HepG2 (cell line): ENCODE data around the gene LAMB3. TPM values are rescaled to one million over a fixed set of nuclear protein-coding genes. Genes with fewer than 3 reads are reported as not detected.

ENCODE experiments used
- ATAC-seq: fragments of 200-7000 bp; cut with Tn5 transposase; 3 replicates; pipeline ENCODE4 v1.9.1; 2020; ENCODE audit warnings: mild to moderate bottlenecking, moderate library complexity
- BruUV-seq: library from RNA; stranded (reverse); fragments of 400-500 nt; replicated peaks from 2 replicates; lab custom pipeline; 2021; lab: Mats Ljungman, UMichigan
- CTCF ChIA-PET: fragments of 300-600 bp; formaldehyde crosslinking; extraction: SDS; loops from one replicate; lab custom pipeline; 2021; ENCODE audit warnings: low total read pairs, inconsistent platforms, low intra/inter-chr PET ratio; lab: Yijun Ruan, JAX
- POLR2A ChIA-PET: fragments of 350-600 bp; sonication (Branson Sonifier 250); formaldehyde crosslinking; loops from one replicate; lab custom pipeline; 2020; ENCODE audit warnings: antibody characterized with exemption, inconsistent platforms; lab: Yijun Ruan, JAX
- DNase-seq: peaks from one replicate; pipeline ENCODE4 v3.0.0-alpha.2; 2015; ENCODE audit warnings: low spot score
- FAIRE-seq: peaks from 3 replicates; lab custom pipeline; 2011; peaks lifted over from hg19 to GRCh38; lab: Jason Lieb, UNC
- H2AFZ ChIP-seq: one replicate; pipeline ENCODE4 v1.6.1; 2011; ENCODE audit warnings: low read length, inconsistent platforms
- H3K27ac ChIP-seq: fragments of 300-600 bp; 3 replicates; pipeline ENCODE4 v1.8.0; 2011; ENCODE audit warnings: mixed run types, mild to moderate bottlenecking, mixed read lengths, low read length, inconsistent platforms; ENCODE audit not compliant: insufficient read depth; ENCODE audit errors: extremely low read length
- H3K27me3 ChIP-seq, 2 experiments: fragments of 200-600 bp in 1 of 2; 2 replicates in 1 of 2; 3 replicates in 1 of 2; pipeline versions ENCODE4 v1.6.0 to v1.8.0; 2011; ENCODE audit warnings: low read length in 2 of 2, mild to moderate bottlenecking in 2 of 2, moderate library complexity in 2 of 2, inconsistent platforms in 1 of 2; ENCODE audit not compliant: insufficient read depth in 2 of 2, control insufficient read depth in 1 of 2
- H3K36me3 ChIP-seq, 2 experiments: fragments of 200-600 bp in 1 of 2; replicated peaks in 1 of 2; 2 replicates in 1 of 2; 3 replicates in 1 of 2; pipeline versions ENCODE4 v1.5.1 to v1.8.0; 2011; ENCODE audit warnings: low read length in 2 of 2, inconsistent platforms in 1 of 2; ENCODE audit not compliant: insufficient read depth in 2 of 2, control insufficient read depth in 1 of 2
- H3K4me1 ChIP-seq: 2 replicates; pipeline ENCODE4 v1.5.1; 2012; ENCODE audit warnings: low read length, inconsistent platforms; ENCODE audit not compliant: insufficient read depth
- H3K4me2 ChIP-seq: 2 replicates; pipeline ENCODE4 v1.6.0; 2011; ENCODE audit warnings: low read depth, low read length, inconsistent platforms
- H3K4me3 ChIP-seq, 3 experiments: fragments of 200-600 bp in 1 of 3; sonication (generic), shearing (Covaris generic) in 1 of 3; replicated peaks in 1 of 3; 2 replicates each; pipeline ENCODE4 v1.5.1; 2011 to 2016; ENCODE audit warnings: low read length in 3 of 3, inconsistent platforms in 2 of 3, low read depth in 2 of 3, mild to moderate bottlenecking in 2 of 3, control low read depth in 1 of 3, mixed read lengths in 1 of 3; ENCODE audit not compliant: insufficient read depth in 1 of 3
- H3K79me2 ChIP-seq: one replicate; pipeline ENCODE4 v1.6.1; 2011; ENCODE audit warnings: low read length, inconsistent platforms; ENCODE audit not compliant: insufficient read depth
- H3K9ac ChIP-seq: 2 replicates; pipeline ENCODE4 v1.6.0; 2011; ENCODE audit warnings: mild to moderate bottlenecking, low read depth, low read length, inconsistent platforms; ENCODE audit not compliant: insufficient read depth
- H3K9me3 ChIP-seq: 2 replicates; pipeline ENCODE4 v1.5.1; 2012; ENCODE audit warnings: mild to moderate bottlenecking, low read length
- H4K20me1 ChIP-seq: 2 replicates; pipeline ENCODE4 v1.6.0; 2011; ENCODE audit warnings: inconsistent platforms, mild to moderate bottlenecking, low read length, moderate library complexity; ENCODE audit not compliant: insufficient read depth
- BORCS8-MEF2B ChIP-seq: sonication (generic); formaldehyde crosslinking; IDR thresholded peaks from 2 replicates; pipeline ENCODE4 v1.8.0; 2022; ENCODE audit warnings: mild to moderate bottlenecking, missing genetic modification reagents
- CHD4 ChIP-seq: fragments of 200-600 bp; sonication (generic); IDR thresholded peaks from 2 replicates; pipeline ENCODE4 v1.7.0; 2017; ENCODE audit warnings: mild to moderate bottlenecking, low read length, borderline replicate concordance
- FOXJ3 ChIP-seq: sonication (generic); formaldehyde crosslinking; IDR thresholded peaks from 2 replicates; pipeline ENCODE4 v1.4.0; 2020; ENCODE audit warnings: missing genetic modification reagents, mild to moderate bottlenecking, borderline replicate concordance
- KAT7 ChIP-seq: IDR thresholded peaks from 2 replicates; pipeline ENCODE4 v1.6.1; 2018; ENCODE audit warnings: borderline replicate concordance, missing compliant biosample characterization
- PITX1 ChIP-seq: sonication (generic); formaldehyde crosslinking; IDR thresholded peaks from 2 replicates; pipeline ENCODE4 v1.5.1; 2020; ENCODE audit warnings: mild to moderate bottlenecking, missing genetic modification reagents
- SSRP1 ChIP-seq: IDR thresholded peaks from 2 replicates; pipeline ENCODE4 v1.6.1; 2016; ENCODE audit warnings: control low read depth
- ZFP1 ChIP-seq: IDR thresholded peaks from 2 replicates; pipeline ENCODE4 v1.6.1; 2016
- ZNF737 ChIP-seq: sonication (generic); formaldehyde crosslinking; IDR thresholded peaks from 2 replicates; pipeline ENCODE4 v1.5.0; 2020; ENCODE audit warnings: missing genetic modification reagents, mild to moderate bottlenecking, borderline replicate concordance
- WGBS: methylation state at CpG from one replicate; pipeline ENCODE4 v1.1.6; 2017; ENCODE audit warnings: low lambda C conversion rate; 5-methylcytosine and 5-hydroxymethylcytosine counted together
- in situ Hi-C: cut with HindIII; loops from 2 replicates; pipeline ENCODE4 v1.10.0; 2017; ENCODE audit warnings: low pct_unique_long_range_greater_than_20kb; ENCODE audit not compliant: extremely low pct_ligation_motif_present
- intact Hi-C: fragments of 100-400 bp; cut with micrococcal nuclease; formaldehyde crosslinking; loops from one replicate; pipeline ENCODE4 v1.10.0; 2022; ENCODE audit not compliant: unreplicated experiment
- polyA plus RNA-seq, 8 experiments: library from polyadenylated mRNA; depleted of rRNA in 3 of 8; stranded (reverse) in 7 of 8; unstranded in 1 of 8; fragments of >200 nt; fragmentation: Illumina TruSeq in 4 of 8; extraction: Trizol in 4 of 8; gene quantifications; 2 replicates each; pipeline versions ENCODE4 v1.2.1 to v1.2.3, GENCODE V29; 2011 to 2016; ENCODE audit warnings: low read depth in 4 of 8, missing spikeins in 1 of 8, mixed read lengths in 1 of 8; ENCODE audit not compliant: insufficient read depth in 1 of 8
- total RNA-seq, 5 experiments: library from RNA; depleted of rRNA; stranded (reverse); fragments of >200 nt; fragmentation: Illumina TruSeq; extraction: Trizol; gene quantifications; 2 replicates each; pipeline ENCODE4 v1.2.3, GENCODE V29; 2016; ENCODE audit warnings: low read depth in 1 of 5
- TF ChIP-seq, protein P1 (sequence below): IDR thresholded peaks from 2 replicates; pipeline ENCODE4 v1.6.1; 2018; ENCODE audit warnings: missing genetic modification reagents
- TF ChIP-seq, protein P2 (sequence below): sonication (generic); formaldehyde crosslinking; IDR thresholded peaks from 2 replicates; pipeline ENCODE4 v1.4.0; 2020; ENCODE audit warnings: missing genetic modification reagents, borderline replicate concordance
- TF ChIP-seq, protein P3 (sequence below): sonication (generic); formaldehyde crosslinking; IDR thresholded peaks from 2 replicates; pipeline ENCODE4 v1.5.0; 2020; ENCODE audit warnings: mild to moderate bottlenecking, missing genetic modification reagents, borderline replicate concordance

Gene LAMB3
- total and polyA plus RNA-seq, 2 of the 13 experiments (the other 11 are each of a cell fraction or from before 2014, with no cell fraction given) = 0.18 to 0.24 TPM

DNA sequence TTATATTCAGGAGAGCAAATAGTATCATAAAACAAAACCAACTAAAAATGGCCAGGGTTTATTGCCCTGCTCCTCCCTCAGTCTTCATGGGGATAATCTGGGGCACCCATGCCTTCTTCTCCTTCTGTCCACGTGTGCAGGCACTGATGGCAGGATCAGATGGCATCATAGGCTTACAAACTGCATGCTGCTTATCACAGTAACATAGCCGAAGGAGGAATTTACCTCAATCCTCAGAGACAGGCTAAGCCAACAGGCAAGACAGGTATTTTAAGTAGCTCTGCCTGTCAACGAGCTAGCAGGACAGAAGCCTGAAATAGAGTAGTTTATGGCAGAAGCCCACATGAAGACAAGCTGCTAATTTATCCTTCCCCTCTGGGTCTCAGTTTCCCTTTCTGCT lies 9.4 kb downstream of the LAMB3 start:
- ATAC-seq (no peak), FAIRE-seq (no peak), DNase-seq (no peak)
- 0% methylated on average over 2 of the region's 3 CpGs for WGBS
- Histone ChIP-seq H3K4me2 (no peak overlapping the region), H4K20me1 (no peaks in the 10 kb centered on the region), H3K27ac (no peak overlapping the region), H3K4me3 (no peak overlapping the region), H3K4me1 (no peaks in the 10 kb centered on the region), H3K79me2 (no peaks in the 10 kb centered on the region), H3K27me3 (no peaks in the 10 kb centered on the region; a peak in 1 of 5 replicates), H3K9ac (no peak overlapping the region), H2AFZ (no peak overlapping the region), H3K9me3 (no peaks in the 10 kb centered on the region), H3K36me3 (no peaks in the 10 kb centered on the region)
- intact Hi-C loops (no loop called here), in situ Hi-C loops (no loop called here)
- ChIA-PET POLR2A (no interaction called here), CTCF (no interaction called here)
- BruUV-seq = no TSS peak
- no peak for TF ChIP-seq SSRP1 (CRISPR knock-in tag)
- TF ChIP-seq BORCS8-MEF2B (CRISPR knock-in tag) = no peak
- TF ChIP-seq, protein P1, sequence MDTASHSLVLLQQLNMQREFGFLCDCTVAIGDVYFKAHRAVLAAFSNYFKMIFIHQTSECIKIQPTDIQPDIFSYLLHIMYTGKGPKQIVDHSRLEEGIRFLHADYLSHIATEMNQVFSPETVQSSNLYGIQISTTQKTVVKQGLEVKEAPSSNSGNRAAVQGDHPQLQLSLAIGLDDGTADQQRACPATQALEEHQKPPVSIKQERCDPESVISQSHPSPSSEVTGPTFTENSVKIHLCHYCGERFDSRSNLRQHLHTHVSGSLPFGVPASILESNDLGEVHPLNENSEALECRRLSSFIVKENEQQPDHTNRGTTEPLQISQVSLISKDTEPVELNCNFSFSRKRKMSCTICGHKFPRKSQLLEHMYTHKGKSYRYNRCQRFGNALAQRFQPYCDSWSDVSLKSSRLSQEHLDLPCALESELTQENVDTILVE (CRISPR knock-in tag) = no peak
- TF ChIP-seq, protein P2, sequence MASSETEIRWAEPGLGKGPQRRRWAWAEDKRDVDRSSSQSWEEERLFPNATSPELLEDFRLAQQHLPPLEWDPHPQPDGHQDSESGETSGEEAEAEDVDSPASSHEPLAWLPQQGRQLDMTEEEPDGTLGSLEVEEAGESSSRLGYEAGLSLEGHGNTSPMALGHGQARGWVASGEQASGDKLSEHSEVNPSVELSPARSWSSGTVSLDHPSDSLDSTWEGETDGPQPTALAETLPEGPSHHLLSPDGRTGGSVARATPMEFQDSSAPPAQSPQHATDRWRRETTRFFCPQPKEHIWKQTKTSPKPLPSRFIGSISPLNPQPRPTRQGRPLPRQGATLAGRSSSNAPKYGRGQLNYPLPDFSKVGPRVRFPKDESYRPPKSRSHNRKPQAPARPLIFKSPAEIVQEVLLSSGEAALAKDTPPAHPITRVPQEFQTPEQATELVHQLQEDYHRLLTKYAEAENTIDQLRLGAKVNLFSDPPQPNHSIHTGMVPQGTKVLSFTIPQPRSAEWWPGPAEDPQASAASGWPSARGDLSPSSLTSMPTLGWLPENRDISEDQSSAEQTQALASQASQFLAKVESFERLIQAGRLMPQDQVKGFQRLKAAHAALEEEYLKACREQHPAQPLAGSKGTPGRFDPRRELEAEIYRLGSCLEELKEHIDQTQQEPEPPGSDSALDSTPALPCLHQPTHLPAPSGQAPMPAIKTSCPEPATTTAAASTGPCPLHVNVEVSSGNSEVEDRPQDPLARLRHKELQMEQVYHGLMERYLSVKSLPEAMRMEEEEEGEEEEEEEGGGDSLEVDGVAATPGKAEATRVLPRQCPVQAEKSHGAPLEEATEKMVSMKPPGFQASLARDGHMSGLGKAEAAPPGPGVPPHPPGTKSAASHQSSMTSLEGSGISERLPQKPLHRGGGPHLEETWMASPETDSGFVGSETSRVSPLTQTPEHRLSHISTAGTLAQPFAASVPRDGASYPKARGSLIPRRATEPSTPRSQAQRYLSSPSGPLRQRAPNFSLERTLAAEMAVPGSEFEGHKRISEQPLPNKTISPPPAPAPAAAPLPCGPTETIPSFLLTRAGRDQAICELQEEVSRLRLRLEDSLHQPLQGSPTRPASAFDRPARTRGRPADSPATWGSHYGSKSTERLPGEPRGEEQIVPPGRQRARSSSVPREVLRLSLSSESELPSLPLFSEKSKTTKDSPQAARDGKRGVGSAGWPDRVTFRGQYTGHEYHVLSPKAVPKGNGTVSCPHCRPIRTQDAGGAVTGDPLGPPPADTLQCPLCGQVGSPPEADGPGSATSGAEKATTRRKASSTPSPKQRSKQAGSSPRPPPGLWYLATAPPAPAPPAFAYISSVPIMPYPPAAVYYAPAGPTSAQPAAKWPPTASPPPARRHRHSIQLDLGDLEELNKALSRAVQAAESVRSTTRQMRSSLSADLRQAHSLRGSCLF (CRISPR knock-in tag) = no peak
- no peak for TF ChIP-seq ZFP1 (CRISPR knock-in tag)
- TF ChIP-seq FOXJ3 (CRISPR knock-in tag) = no peak
- no peak for TF ChIP-seq KAT7 (CRISPR knock-in tag)
- no peak for TF ChIP-seq CHD4
- no peak for TF ChIP-seq PITX1 (CRISPR knock-in tag)
- no peak for TF ChIP-seq ZNF737 (CRISPR knock-in tag)
- TF ChIP-seq, protein P3, sequence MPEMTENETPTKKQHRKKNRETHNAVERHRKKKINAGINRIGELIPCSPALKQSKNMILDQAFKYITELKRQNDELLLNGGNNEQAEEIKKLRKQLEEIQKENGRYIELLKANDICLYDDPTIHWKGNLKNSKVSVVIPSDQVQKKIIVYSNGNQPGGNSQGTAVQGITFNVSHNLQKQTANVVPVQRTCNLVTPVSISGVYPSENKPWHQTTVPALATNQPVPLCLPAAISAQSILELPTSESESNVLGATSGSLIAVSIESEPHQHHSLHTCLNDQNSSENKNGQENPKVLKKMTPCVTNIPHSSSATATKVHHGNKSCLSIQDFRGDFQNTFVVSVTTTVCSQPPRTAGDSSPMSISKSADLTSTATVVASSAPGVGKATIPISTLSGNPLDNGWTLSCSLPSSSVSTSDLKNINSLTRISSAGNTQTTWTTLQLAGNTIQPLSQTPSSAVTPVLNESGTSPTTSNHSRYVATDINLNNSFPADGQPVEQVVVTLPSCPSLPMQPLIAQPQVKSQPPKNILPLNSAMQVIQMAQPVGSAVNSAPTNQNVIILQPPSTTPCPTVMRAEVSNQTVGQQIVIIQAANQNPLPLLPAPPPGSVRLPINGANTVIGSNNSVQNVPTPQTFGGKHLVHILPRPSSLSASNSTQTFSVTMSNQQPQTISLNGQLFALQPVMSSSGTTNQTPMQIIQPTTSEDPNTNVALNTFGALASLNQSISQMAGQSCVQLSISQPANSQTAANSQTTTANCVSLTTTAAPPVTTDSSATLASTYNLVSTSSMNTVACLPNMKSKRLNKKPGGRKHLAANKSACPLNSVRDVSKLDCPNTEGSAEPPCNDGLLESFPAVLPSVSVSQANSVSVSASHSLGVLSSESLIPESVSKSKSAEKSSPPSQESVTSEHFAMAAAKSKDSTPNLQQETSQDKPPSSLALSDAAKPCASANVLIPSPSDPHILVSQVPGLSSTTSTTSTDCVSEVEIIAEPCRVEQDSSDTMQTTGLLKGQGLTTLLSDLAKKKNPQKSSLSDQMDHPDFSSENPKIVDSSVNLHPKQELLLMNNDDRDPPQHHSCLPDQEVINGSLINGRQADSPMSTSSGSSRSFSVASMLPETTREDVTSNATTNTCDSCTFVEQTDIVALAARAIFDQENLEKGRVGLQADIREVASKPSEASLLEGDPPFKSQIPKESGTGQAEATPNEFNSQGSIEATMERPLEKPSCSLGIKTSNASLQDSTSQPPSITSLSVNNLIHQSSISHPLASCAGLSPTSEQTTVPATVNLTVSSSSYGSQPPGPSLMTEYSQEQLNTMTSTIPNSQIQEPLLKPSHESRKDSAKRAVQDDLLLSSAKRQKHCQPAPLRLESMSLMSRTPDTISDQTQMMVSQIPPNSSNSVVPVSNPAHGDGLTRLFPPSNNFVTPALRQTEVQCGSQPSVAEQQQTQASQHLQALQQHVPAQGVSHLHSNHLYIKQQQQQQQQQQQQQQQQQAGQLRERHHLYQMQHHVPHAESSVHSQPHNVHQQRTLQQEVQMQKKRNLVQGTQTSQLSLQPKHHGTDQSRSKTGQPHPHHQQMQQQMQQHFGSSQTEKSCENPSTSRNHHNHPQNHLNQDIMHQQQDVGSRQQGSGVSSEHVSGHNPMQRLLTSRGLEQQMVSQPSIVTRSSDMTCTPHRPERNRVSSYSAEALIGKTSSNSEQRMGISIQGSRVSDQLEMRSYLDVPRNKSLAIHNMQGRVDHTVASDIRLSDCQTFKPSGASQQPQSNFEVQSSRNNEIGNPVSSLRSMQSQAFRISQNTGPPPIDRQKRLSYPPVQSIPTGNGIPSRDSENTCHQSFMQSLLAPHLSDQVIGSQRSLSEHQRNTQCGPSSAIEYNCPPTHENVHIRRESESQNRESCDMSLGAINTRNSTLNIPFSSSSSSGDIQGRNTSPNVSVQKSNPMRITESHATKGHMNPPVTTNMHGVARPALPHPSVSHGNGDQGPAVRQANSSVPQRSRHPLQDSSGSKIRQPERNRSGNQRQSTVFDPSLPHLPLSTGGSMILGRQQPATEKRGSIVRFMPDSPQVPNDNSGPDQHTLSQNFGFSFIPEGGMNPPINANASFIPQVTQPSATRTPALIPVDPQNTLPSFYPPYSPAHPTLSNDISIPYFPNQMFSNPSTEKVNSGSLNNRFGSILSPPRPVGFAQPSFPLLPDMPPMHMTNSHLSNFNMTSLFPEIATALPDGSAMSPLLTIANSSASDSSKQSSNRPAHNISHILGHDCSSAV (CRISPR knock-in tag) = no peak
